Glutamatergic neuron (in vitro differentiated cells): ENCODE results near the gene NHLH1. TPM values are rescaled to one million over a fixed set of nuclear protein-coding genes. Genes with fewer than 3 reads are reported as not detected.

Source experiments
- DNase-seq: peaks from one replicate; pipeline ENCODE4 v3.0.0; 2022
- H3K27ac Mint-ChIP-seq: one replicate; pipeline ENCODE4 v1.8.0; 2020; ENCODE audit warnings: mild to moderate bottlenecking, mixed read lengths, inconsistent platforms; ENCODE audit not compliant: unreplicated experiment
- H3K27me3 Mint-ChIP-seq: one replicate; pipeline ENCODE4 v1.8.0; 2020; ENCODE audit warnings: mild to moderate bottlenecking, moderate library complexity, mixed read lengths, inconsistent platforms; ENCODE audit not compliant: unreplicated experiment
- H3K36me3 Mint-ChIP-seq: one replicate; pipeline ENCODE4 v1.8.0; 2020; ENCODE audit warnings: mild to moderate bottlenecking, mixed read lengths, inconsistent platforms; ENCODE audit not compliant: unreplicated experiment
- H3K4me1 Mint-ChIP-seq: one replicate; pipeline ENCODE4 v1.8.0; 2020; ENCODE audit warnings: mild to moderate bottlenecking, low read depth, mixed read lengths, inconsistent platforms; ENCODE audit not compliant: unreplicated experiment
- H3K4me3 Mint-ChIP-seq: one replicate; pipeline ENCODE4 v1.8.0; 2020; ENCODE audit warnings: mild to moderate bottlenecking, mixed read lengths, inconsistent platforms; ENCODE audit not compliant: unreplicated experiment
- H3K9me3 Mint-ChIP-seq: one replicate; pipeline ENCODE4 v1.8.0; 2020; ENCODE audit warnings: mild to moderate bottlenecking, moderate library complexity, mixed read lengths, inconsistent platforms; ENCODE audit not compliant: unreplicated experiment
- CTCF ChIP-seq: fragments of 200-600 bp; sonication (generic); IDR thresholded peaks from one replicate; pipeline ENCODE4 v1.5.0; 2021; ENCODE audit not compliant: partially characterized antibody, unreplicated experiment
- total RNA-seq: library from RNA; stranded (reverse); fragmentation: NEBNext Ultra II Directional; extraction: Animal tissue kit (Norgen Biotek cat#: 25700); gene quantifications from one replicate; pipeline ENCODE4 v1.2.1, GENCODE V29; 2021; ENCODE audit not compliant: unreplicated experiment

Gene NHLH1
- total RNA-seq, 1 donor from 2014 or later: 1,198 TPM

- peaks cover 10% of the 10 kb centered on the region for H3K27me3 Mint-ChIP-seq
- no peak overlapping the region for H3K4me3 Mint-ChIP-seq
- peaks cover 8% of the 10 kb centered on the region for H3K4me1 Mint-ChIP-seq
- H3K36me3 Mint-ChIP-seq: peaks cover 13% of the 10 kb centered on the region
- H3K27ac Mint-ChIP-seq: no peak overlapping the region
- no peak for DNase-seq
- TF ChIP-seq CTCF: no peak
- H3K9me3 Mint-ChIP-seq: peaks cover 2% of the 10 kb centered on the region
Measured at GRCh38 chr1:160420881-160421842, 54.3 kb downstream of the NHLH1 start.

- TF ChIP-seq CTCF: no peak
- no peak for DNase-seq
- Mint-ChIP-seq H3K4me3 (no peak overlapping the region), H3K36me3 (peaks cover 13% of the 10 kb centered on the region), H3K9me3 (peaks cover 2% of the 10 kb centered on the region), H3K27me3 (peaks cover 10% of the 10 kb centered on the region), H3K27ac (no peak overlapping the region), H3K4me1 (peaks cover 8% of the 10 kb centered on the region)
Measured at GRCh38 chr1:160421881-160422280, 55.0 kb downstream of the NHLH1 start.

Other genes starting within 250 kb of the NHLH1 start
- gene ATP1A4, start 215.5 kb upstream of the NHLH1 start, total RNA-seq: not detected
- gene CASQ1, start 176.5 kb upstream of the NHLH1 start, total RNA-seq: not detected
- 44.6 TPM for gene PEA15, start 161.7 kb upstream of the NHLH1 start, total RNA-seq
- gene DCAF8, start 104.5 kb upstream of the NHLH1 start, total RNA-seq: 146 TPM
- 48.8 TPM for gene PEX19, start 81.9 kb upstream of the NHLH1 start, total RNA-seq
- 263 TPM for gene COPA, start 23.8 kb upstream of the NHLH1 start, total RNA-seq
- 121 TPM for gene NCSTN, start 23.7 kb upstream of the NHLH1 start, total RNA-seq
- gene VANGL2, start 33.5 kb downstream of the NHLH1 start, total RNA-seq: 79.4 TPM
- not detected for gene SLAMF6, start 156.2 kb downstream of the NHLH1 start, total RNA-seq
- gene CD84, start 212.4 kb downstream of the NHLH1 start, total RNA-seq: not detected